ENCODE data around the gene SH3RF3.

- no peak for TF ChIP-seq CTCF (CRISPR knock-in tag; IDR thresholded peaks at IDR 0.05)
- TF ChIP-seq ZNF33A (CRISPR knock-in tag; IDR thresholded peaks at IDR 0.05; ENCODE audit: borderline replicate concordance): no peak
- no peak for TF ChIP-seq NONO (IDR thresholded peaks at IDR 0.05)
- no peak for TF ChIP-seq NONO (CRISPR knock-in tag; conservative IDR thresholded peaks at IDR 0.05)
- TF ChIP-seq PBX2 (CRISPR knock-in tag; IDR thresholded peaks at IDR 0.05): no peak
- no peak for TF ChIP-seq NFKBIZ (CRISPR knock-in tag; IDR thresholded peaks at IDR 0.05)
- TF ChIP-seq USF2 (IDR thresholded peaks at IDR 0.05; ENCODE audit: low read depth, low read length): no peak
- TF ChIP-seq USF2 (CRISPR knock-in tag; IDR thresholded peaks at IDR 0.05; ENCODE audit: borderline replicate concordance): no peak
- no peak for TF ChIP-seq ZNF281 (CRISPR knock-in tag; IDR thresholded peaks at IDR 0.05; ENCODE audit: borderline replicate concordance)
- no peak for TF ChIP-seq BCLAF1 (IDR thresholded peaks at IDR 0.05)
- no peak for TF ChIP-seq ATF2 (CRISPR knock-in tag; IDR thresholded peaks at IDR 0.05)
These were observed 13.6 kb downstream of the SH3RF3 start for GRCh38 chr2:109142416-109143210.
